ENCODE data around the gene AKR1B1. TPM values are rescaled to one million over a fixed set of nuclear protein-coding genes. Genes with fewer than 3 reads are reported as not detected.

The AKR1B1 gene
- total RNA-seq, 1 experiment from 2014 or later: 166 TPM

GRCh38 chr7:134419085-134419484 is 39.8 kb downstream of the AKR1B1 start:
- H4K8ac ChIP-seq (replicated peaks; ENCODE audit: insufficient read length, low read depth, low read length): no peak overlapping the region
- H2AK5ac ChIP-seq (ENCODE audit: insufficient read length, low read length): no peak overlapping the region
- no peak overlapping the region for H3K18ac ChIP-seq (ENCODE audit: insufficient read length, low read depth, low read length)
- no peak overlapping the region for H2BK20ac ChIP-seq (ENCODE audit: low read depth, low read length, poor library complexity, severe bottlenecking)
- no peaks in the 10 kb centered on the region for H3K79me2 ChIP-seq (ENCODE audit: insufficient read depth, low read length)
- H3K27me3 Mint-ChIP-seq (ENCODE audit: low read depth): peaks cover 9% of the 10 kb centered on the region
- no peak overlapping the region for H4K91ac ChIP-seq (ENCODE audit: insufficient read length, low read depth, low read length)
- no peaks in the 10 kb centered on the region for H3K27me3 ChIP-seq (ENCODE audit: insufficient read depth, low read length)
- H3K23ac ChIP-seq (ENCODE audit: insufficient read length, low read depth, low read length): no peak overlapping the region
- no peak overlapping the region for H3K4me3 Mint-ChIP-seq
- DNase-seq: no peak
- no peaks in the 10 kb centered on the region for H4K20me1 ChIP-seq (ENCODE audit: control insufficient read depth, insufficient read depth, insufficient read length)
- H2BK120ac ChIP-seq (ENCODE audit: low read depth, low read length, poor library complexity, severe bottlenecking): no peak overlapping the region
- H2BK5ac ChIP-seq (ENCODE audit: insufficient read length, low read length): no peak overlapping the region
- H3K4me1 Mint-ChIP-seq: peaks cover 4 to 7% of the 10 kb centered on the region in 2 experiments; a peak in 2 of 4 replicates
- no peaks in the 10 kb centered on the region for H3K9me3 ChIP-seq (ENCODE audit: control insufficient read depth, low read depth, low read length)
- no peak overlapping the region for H3K4me2 ChIP-seq (ENCODE audit: insufficient read depth, insufficient read length, low read length)
- no peak overlapping the region for H4K5ac ChIP-seq (ENCODE audit: insufficient read length, low read depth, low read length)
- no CpG with 5 or more reads among the region's 3 CpGs for WGBS (ENCODE audit: extremely low coverage, insufficient read length, low lambda C conversion rate)
- H3K4ac ChIP-seq (ENCODE audit: low read depth, low read length): no peak overlapping the region
- H3K79me1 ChIP-seq (ENCODE audit: insufficient read depth, low read depth, low read length, poor library complexity, severe bottlenecking): no peaks in the 10 kb centered on the region
- TF ChIP-seq CTCF (conservative IDR thresholded peaks at IDR 0.05): no peak
- no peaks in the 10 kb centered on the region for H3K9me3 Mint-ChIP-seq
- no peak overlapping the region for H3K27ac Mint-ChIP-seq
- no peak overlapping the region for H3T11ph ChIP-seq (ENCODE audit: low read length)
- H2AFZ ChIP-seq (ENCODE audit: low read length): no peak overlapping the region
- H3K9ac ChIP-seq (ENCODE audit: extremely low read depth, insufficient read length, low read length): no peak overlapping the region
- H2BK12ac ChIP-seq (ENCODE audit: insufficient read length, low read depth, low read length): no peak overlapping the region
- peak overlapping the region; percentile 41; the same call in 1 of the 2 replicates for H3K14ac ChIP-seq (ENCODE audit: insufficient read depth, low read length)
- H3K23me2 ChIP-seq (ENCODE audit: insufficient read length, low read depth, low read length, poor library complexity, severe bottlenecking): no peaks in the 10 kb centered on the region
- H3K36me3 Mint-ChIP-seq (ENCODE audit: insufficient read depth in 1 of 3, low read depth in 3 of 3): no peaks in the 10 kb centered on the region
- no peak overlapping the region for H2BK15ac ChIP-seq (ENCODE audit: low read depth, low read length)
- no peak overlapping the region for H3K56ac ChIP-seq (ENCODE audit: insufficient read length, low read depth, low read length)
- H3K4me1 ChIP-seq (ENCODE audit: insufficient read depth, low read length): no peaks in the 10 kb centered on the region
- H3K27ac ChIP-seq (ENCODE audit: insufficient read length, low read depth, low read length): no peak overlapping the region

All from H9 (cell line).